ENCODE data around the gene UBTF. TPM values are rescaled to one million over a fixed set of nuclear protein-coding genes. Genes with fewer than 3 reads are reported as not detected.

The UBTF gene
- total RNA-seq, 2 donors from 2014 or later: 121 to 140 TPM

GRCh38 chr17:44191941-44192496 is 27.5 kb downstream of the UBTF start:
- H3K9me3 ChIP-seq (ENCODE audit: control insufficient read depth, low read length, poor library complexity, severe bottlenecking): no peaks in the 10 kb centered on the region
- Mint-ChIP-seq H3K27ac (no peak overlapping the region), H3K4me3 (no peak overlapping the region), H3K36me3 (ENCODE audit: low read depth) (peaks cover 6% of the 10 kb centered on the region), H3K27me3 (no peaks in the 10 kb centered on the region), H3K4me1 (peaks cover 15% of the 10 kb centered on the region)
- ATAC-seq: no peak
- no peak for DNase-seq

- H3K4me3 Mint-ChIP-seq: no peak overlapping the region
- no peak for ATAC-seq
- H3K36me3 Mint-ChIP-seq (ENCODE audit: low read depth): peaks cover 6% of the 10 kb centered on the region
- no peak for DNase-seq
- H3K4me1 Mint-ChIP-seq: peaks cover 17% of the 10 kb centered on the region
- no peaks in the 10 kb centered on the region for H3K27me3 Mint-ChIP-seq
- H3K27ac Mint-ChIP-seq: no peak overlapping the region
- no peaks in the 10 kb centered on the region for H3K9me3 ChIP-seq (ENCODE audit: control insufficient read depth, low read length, poor library complexity, severe bottlenecking)
Observed at GRCh38 chr17:44191369-44191768, 28.1 kb downstream of the UBTF start.

GRCh38 chr17:44190481-44190880 is 29.0 kb downstream of the UBTF start:
- H3K4me3 Mint-ChIP-seq: peak overlapping the region; percentile 61
- H3K27ac Mint-ChIP-seq: no peak overlapping the region
- DNase-seq (no peak), ATAC-seq (no peak)
- peaks cover 21% of the 10 kb centered on the region for H3K4me1 Mint-ChIP-seq
- peaks cover 7% of the 10 kb centered on the region for H3K36me3 Mint-ChIP-seq (ENCODE audit: low read depth)
- no peaks in the 10 kb centered on the region for H3K27me3 Mint-ChIP-seq
- no peaks in the 10 kb centered on the region for H3K9me3 ChIP-seq (ENCODE audit: control insufficient read depth, low read length, poor library complexity, severe bottlenecking)

GRCh38 chr17:44188576-44189403 is 30.7 kb downstream of the UBTF start:
- DNase-seq: no peak
- peaks cover 30% of the 10 kb centered on the region for H3K4me1 Mint-ChIP-seq
- no peak overlapping the region for H3K4me3 Mint-ChIP-seq
- no peaks in the 10 kb centered on the region for H3K27me3 Mint-ChIP-seq
- ATAC-seq: no peak
- H3K9me3 ChIP-seq (ENCODE audit: control insufficient read depth, low read length, poor library complexity, severe bottlenecking): no peaks in the 10 kb centered on the region
- H3K36me3 Mint-ChIP-seq (ENCODE audit: low read depth): peaks cover 7% of the 10 kb centered on the region
- peak overlapping the region; percentile 98 for H3K27ac Mint-ChIP-seq

- peaks cover 7% of the 10 kb centered on the region for H3K36me3 Mint-ChIP-seq (ENCODE audit: low read depth)
- no peaks in the 10 kb centered on the region for H3K9me3 ChIP-seq (ENCODE audit: control insufficient read depth, low read length, poor library complexity, severe bottlenecking)
- DNase-seq (peak in 1 of 3 donors; percentile 19), ATAC-seq (peak; percentile 65)
- H3K27me3 Mint-ChIP-seq: no peaks in the 10 kb centered on the region
- peak overlapping the region; percentile 98 for H3K27ac Mint-ChIP-seq
- H3K4me1 Mint-ChIP-seq: peaks cover 28% of the 10 kb centered on the region
- H3K4me3 Mint-ChIP-seq: peak overlapping the region; percentile 99
Observed at GRCh38 chr17:44187131-44187899, 32.2 kb downstream of the UBTF start.

- ATAC-seq: peak; percentile 93
- H3K9me3 ChIP-seq (ENCODE audit: control insufficient read depth, low read length, poor library complexity, severe bottlenecking): no peaks in the 10 kb centered on the region
- peak within 1 kb of the TSS; percentile 98 for H3K27ac Mint-ChIP-seq
- peaks cover 7% of the 10 kb centered on the region for H3K36me3 Mint-ChIP-seq (ENCODE audit: low read depth)
- H3K27me3 Mint-ChIP-seq: no peaks in the 10 kb centered on the region
- peak within 1 kb of the TSS; percentile 99 for H3K4me3 Mint-ChIP-seq
- DNase-seq: peak; percentile 99 to 100 (median 100)
- H3K4me1 Mint-ChIP-seq: peaks cover 33% of the 10 kb centered on the region
Observed at GRCh38 chr17:44186307-44187130, 33.0 kb downstream of the UBTF start, which contains the start of gene TMUB2. TSS of gene TMUB2 (plus strand) at chr17:44186972. CDS start at chr17:44187709, 737 bp downstream.

GRCh38 chr17:44184212-44184810 is 35.2 kb downstream of the UBTF start:
- Mint-ChIP-seq H3K27ac (no peak overlapping the region), H3K27me3 (no peaks in the 10 kb centered on the region), H3K36me3 (ENCODE audit: low read depth) (peaks cover 3% of the 10 kb centered on the region), H3K4me1 (peaks cover 33% of the 10 kb centered on the region), H3K4me3 (peak overlapping the region; percentile 99)
- H3K9me3 ChIP-seq (ENCODE audit: control insufficient read depth, low read length, poor library complexity, severe bottlenecking): no peaks in the 10 kb centered on the region
- no peak for DNase-seq
- ATAC-seq: no peak

- no peaks in the 10 kb centered on the region for H3K9me3 ChIP-seq (ENCODE audit: control insufficient read depth, low read length, poor library complexity, severe bottlenecking)
- Mint-ChIP-seq H3K27ac (peak overlapping the region; percentile 3), H3K4me1 (peaks cover 32% of the 10 kb centered on the region), H3K27me3 (no peaks in the 10 kb centered on the region), H3K36me3 (ENCODE audit: low read depth) (peaks cover 3% of the 10 kb centered on the region), H3K4me3 (no peak overlapping the region)
- DNase-seq (no peak), ATAC-seq (no peak)
Observed at GRCh38 chr17:44183024-44183423, 36.5 kb downstream of the UBTF start.

GRCh38 chr17:44178133-44178532 is 41.3 kb downstream of the UBTF start:
- DNase-seq (no peak), ATAC-seq (no peak)
- Mint-ChIP-seq H3K4me3 (no peak overlapping the region), H3K27ac (no peak overlapping the region), H3K27me3 (no peaks in the 10 kb centered on the region), H3K36me3 (ENCODE audit: low read depth) (no peaks in the 10 kb centered on the region), H3K4me1 (peaks cover 11% of the 10 kb centered on the region)
- no peaks in the 10 kb centered on the region for H3K9me3 ChIP-seq (ENCODE audit: control insufficient read depth, low read length, poor library complexity, severe bottlenecking)

GRCh38 chr17:44177640-44178039 is 41.8 kb downstream of the UBTF start:
- DNase-seq (no peak), ATAC-seq (no peak)
- no peaks in the 10 kb centered on the region for H3K9me3 ChIP-seq (ENCODE audit: control insufficient read depth, low read length, poor library complexity, severe bottlenecking)
- no peaks in the 10 kb centered on the region for H3K36me3 Mint-ChIP-seq (ENCODE audit: low read depth)
- H3K27ac Mint-ChIP-seq: no peak overlapping the region
- no peak overlapping the region for H3K4me3 Mint-ChIP-seq
- no peaks in the 10 kb centered on the region for H3K27me3 Mint-ChIP-seq
- H3K4me1 Mint-ChIP-seq: peaks cover 11% of the 10 kb centered on the region

GRCh38 chr17:44176671-44177501 is 42.6 kb downstream of the UBTF start:
- no peaks in the 10 kb centered on the region for H3K9me3 ChIP-seq (ENCODE audit: control insufficient read depth, low read length, poor library complexity, severe bottlenecking)
- Mint-ChIP-seq H3K27me3 (no peaks in the 10 kb centered on the region), H3K36me3 (ENCODE audit: low read depth) (no peaks in the 10 kb centered on the region), H3K27ac (peak overlapping the region; percentile 74), H3K4me1 (peaks cover 6% of the 10 kb centered on the region), H3K4me3 (no peak overlapping the region)
- DNase-seq (no peak), ATAC-seq (no peak)

- ATAC-seq: no peak
- Mint-ChIP-seq H3K4me1 (peaks cover 3% of the 10 kb centered on the region), H3K27ac (no peak overlapping the region), H3K36me3 (ENCODE audit: low read depth) (no peaks in the 10 kb centered on the region), H3K4me3 (no peak overlapping the region), H3K27me3 (no peaks in the 10 kb centered on the region)
- DNase-seq: no peak
- H3K9me3 ChIP-seq (ENCODE audit: control insufficient read depth, low read length, poor library complexity, severe bottlenecking): no peaks in the 10 kb centered on the region
Observed at GRCh38 chr17:44176257-44176656, 43.2 kb downstream of the UBTF start.

All from T-helper 17 cell (primary cell).